Glutamatergic neuron (in vitro differentiated cells): ENCODE data around the gene RPS18. TPM values are rescaled to one million over a fixed set of nuclear protein-coding genes. Genes with fewer than 3 reads are reported as not detected.

Experiments used
- DNase-seq: peaks from one replicate; pipeline ENCODE4 v3.0.0; 2022
- H3K27ac Mint-ChIP-seq: one replicate; pipeline ENCODE4 v1.8.0; 2020; ENCODE audit warnings: mild to moderate bottlenecking, mixed read lengths, inconsistent platforms; ENCODE audit not compliant: unreplicated experiment
- H3K27me3 Mint-ChIP-seq: one replicate; pipeline ENCODE4 v1.8.0; 2020; ENCODE audit warnings: mild to moderate bottlenecking, moderate library complexity, mixed read lengths, inconsistent platforms; ENCODE audit not compliant: unreplicated experiment
- H3K36me3 Mint-ChIP-seq: one replicate; pipeline ENCODE4 v1.8.0; 2020; ENCODE audit warnings: mild to moderate bottlenecking, mixed read lengths, inconsistent platforms; ENCODE audit not compliant: unreplicated experiment
- H3K4me1 Mint-ChIP-seq: one replicate; pipeline ENCODE4 v1.8.0; 2020; ENCODE audit warnings: mild to moderate bottlenecking, low read depth, mixed read lengths, inconsistent platforms; ENCODE audit not compliant: unreplicated experiment
- H3K4me3 Mint-ChIP-seq: one replicate; pipeline ENCODE4 v1.8.0; 2020; ENCODE audit warnings: mild to moderate bottlenecking, mixed read lengths, inconsistent platforms; ENCODE audit not compliant: unreplicated experiment
- H3K9me3 Mint-ChIP-seq: one replicate; pipeline ENCODE4 v1.8.0; 2020; ENCODE audit warnings: mild to moderate bottlenecking, moderate library complexity, mixed read lengths, inconsistent platforms; ENCODE audit not compliant: unreplicated experiment
- total RNA-seq: library from RNA; stranded (reverse); fragmentation: NEBNext Ultra II Directional; extraction: Animal tissue kit (Norgen Biotek cat#: 25700); gene quantifications from one replicate; pipeline ENCODE4 v1.2.1, GENCODE V29; 2021; ENCODE audit not compliant: unreplicated experiment
- TF ChIP-seq, protein P1 (sequence below): fragments of 200-600 bp; sonication (generic); IDR thresholded peaks from one replicate; pipeline ENCODE4 v1.5.0; 2021; ENCODE audit not compliant: partially characterized antibody, unreplicated experiment

RPS18 gene
- total RNA-seq, 1 donor from 2014 or later, result 1,024 TPM

DNA sequence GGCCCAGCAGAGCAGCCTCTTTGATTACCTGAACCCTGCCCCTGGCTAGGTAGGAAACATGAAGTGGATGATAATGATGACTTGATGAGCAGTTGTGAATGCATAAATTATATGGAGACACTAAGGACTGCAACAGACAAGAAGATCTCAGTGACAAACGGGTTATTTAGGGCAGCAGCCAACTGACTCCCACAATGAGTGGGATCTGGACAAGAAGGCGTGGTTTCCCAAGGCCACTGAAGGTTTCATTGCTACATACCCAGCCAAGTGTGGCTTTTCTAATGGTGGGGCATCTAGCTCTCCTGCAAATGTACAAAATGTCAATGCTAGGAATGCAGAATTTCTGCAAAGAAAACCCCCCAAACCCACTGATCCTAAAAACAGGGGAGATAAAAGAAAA, 34.1 kb upstream of the RPS18 start:
- no peak for DNase-seq
- no peak overlapping the region for H3K27ac Mint-ChIP-seq
- TF ChIP-seq, protein P1, sequence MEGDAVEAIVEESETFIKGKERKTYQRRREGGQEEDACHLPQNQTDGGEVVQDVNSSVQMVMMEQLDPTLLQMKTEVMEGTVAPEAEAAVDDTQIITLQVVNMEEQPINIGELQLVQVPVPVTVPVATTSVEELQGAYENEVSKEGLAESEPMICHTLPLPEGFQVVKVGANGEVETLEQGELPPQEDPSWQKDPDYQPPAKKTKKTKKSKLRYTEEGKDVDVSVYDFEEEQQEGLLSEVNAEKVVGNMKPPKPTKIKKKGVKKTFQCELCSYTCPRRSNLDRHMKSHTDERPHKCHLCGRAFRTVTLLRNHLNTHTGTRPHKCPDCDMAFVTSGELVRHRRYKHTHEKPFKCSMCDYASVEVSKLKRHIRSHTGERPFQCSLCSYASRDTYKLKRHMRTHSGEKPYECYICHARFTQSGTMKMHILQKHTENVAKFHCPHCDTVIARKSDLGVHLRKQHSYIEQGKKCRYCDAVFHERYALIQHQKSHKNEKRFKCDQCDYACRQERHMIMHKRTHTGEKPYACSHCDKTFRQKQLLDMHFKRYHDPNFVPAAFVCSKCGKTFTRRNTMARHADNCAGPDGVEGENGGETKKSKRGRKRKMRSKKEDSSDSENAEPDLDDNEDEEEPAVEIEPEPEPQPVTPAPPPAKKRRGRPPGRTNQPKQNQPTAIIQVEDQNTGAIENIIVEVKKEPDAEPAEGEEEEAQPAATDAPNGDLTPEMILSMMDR, result no peak
- H3K9me3 Mint-ChIP-seq, result peaks cover 8% of the 10 kb centered on the region
- H3K36me3 Mint-ChIP-seq, result no peaks in the 10 kb centered on the region
- H3K4me1 Mint-ChIP-seq, result peaks cover 16% of the 10 kb centered on the region
- no peak overlapping the region for H3K4me3 Mint-ChIP-seq
- peaks cover 17% of the 10 kb centered on the region for H3K27me3 Mint-ChIP-seq

DNA sequence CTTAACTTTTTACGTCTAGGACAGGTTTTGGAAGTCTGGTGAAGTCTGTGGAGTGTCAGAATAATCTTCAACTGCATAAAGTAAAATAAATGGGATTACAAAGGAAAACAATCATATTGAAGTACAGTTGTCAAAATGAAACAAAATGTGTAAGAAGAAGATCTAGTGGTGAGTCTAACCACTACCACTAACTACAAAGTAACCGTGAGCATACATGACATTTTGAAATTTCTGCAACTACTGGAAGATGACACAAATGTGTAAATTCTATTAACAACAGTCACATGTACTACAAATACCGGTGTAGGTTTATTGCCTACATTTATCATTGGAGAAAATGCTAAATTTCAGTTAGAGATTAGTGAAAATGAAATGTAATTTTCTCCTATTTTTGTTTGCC, 29.9 kb upstream of the RPS18 start:
- no peak overlapping the region for H3K4me3 Mint-ChIP-seq

DNA sequence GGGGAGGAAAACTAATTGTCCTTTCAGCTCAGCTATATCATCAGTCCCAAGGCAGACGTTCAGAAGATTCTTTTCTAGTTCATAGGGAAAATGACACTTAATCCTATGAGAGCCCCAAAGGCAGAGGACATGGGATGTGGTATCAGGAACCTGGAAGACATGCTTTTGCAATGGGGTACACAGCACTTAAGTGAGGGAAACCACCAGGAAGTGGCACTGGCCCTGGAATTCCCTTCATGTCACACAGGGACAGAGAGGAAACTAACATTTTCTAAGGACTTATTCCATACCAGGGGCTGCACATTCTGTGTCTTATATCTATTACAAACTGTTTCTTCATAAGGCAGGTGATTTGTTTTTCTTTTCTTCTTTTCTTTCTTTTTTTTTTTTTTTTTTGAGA, 28.4 kb upstream of the RPS18 start:
- H3K27ac Mint-ChIP-seq, result no peak overlapping the region
- no peak for DNase-seq
- H3K4me3 Mint-ChIP-seq, result peak overlapping the region; percentile 44
- TF ChIP-seq, protein P1, result no peak
- H3K36me3 Mint-ChIP-seq, result no peaks in the 10 kb centered on the region
- no peaks in the 10 kb centered on the region for H3K9me3 Mint-ChIP-seq
- peaks cover 15% of the 10 kb centered on the region for H3K27me3 Mint-ChIP-seq
- peaks cover 4% of the 10 kb centered on the region for H3K4me1 Mint-ChIP-seq

More for the DNA sequence above, 29.9 kb upstream of the RPS18 start:
- TF ChIP-seq, protein P1, result no peak
- Mint-ChIP-seq H3K27ac (no peak overlapping the region), H3K27me3 (peaks cover 13% of the 10 kb centered on the region), H3K9me3 (no peaks in the 10 kb centered on the region), H3K4me1 (no peaks in the 10 kb centered on the region), H3K36me3 (no peaks in the 10 kb centered on the region)
- no peak for DNase-seq

DNA sequence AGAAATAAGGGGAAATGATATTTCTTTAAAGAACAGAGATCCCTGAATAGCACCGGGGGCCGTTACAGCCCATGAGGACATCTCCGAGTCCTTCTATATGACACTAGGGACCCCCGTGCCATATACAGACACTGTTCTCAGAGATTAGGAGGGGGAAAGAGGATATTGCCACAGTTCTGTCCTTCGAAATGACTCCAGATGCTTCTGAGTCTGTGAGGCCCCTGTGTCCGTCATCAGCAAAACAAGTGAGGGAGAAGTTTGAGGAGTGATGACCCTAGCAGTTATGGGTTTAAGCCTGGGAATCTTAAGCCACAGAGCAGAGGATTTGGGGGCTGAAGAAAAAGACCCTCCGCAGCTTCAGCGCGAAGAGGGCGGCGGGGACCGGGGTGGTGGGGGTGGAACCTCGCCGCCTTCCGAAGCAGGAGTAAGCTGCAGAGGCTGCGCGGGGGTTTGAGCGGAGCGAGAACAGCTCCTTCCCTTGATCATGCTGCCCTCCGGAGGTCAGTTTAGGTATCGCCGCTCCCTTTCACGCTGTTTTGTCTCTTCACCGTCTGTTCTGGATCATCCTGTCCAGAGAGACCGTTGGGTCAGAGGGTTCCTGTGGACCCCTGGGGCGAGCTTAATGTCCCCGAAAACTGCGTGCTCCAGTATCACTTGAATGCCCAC, 23.8 kb upstream of the RPS18 start:
- TF ChIP-seq, protein P1, result peak; percentile 87
- Mint-ChIP-seq H3K27ac (peak overlapping the region; percentile 79), H3K36me3 (no peaks in the 10 kb centered on the region), H3K4me3 (peak overlapping the region; percentile 97), H3K4me1 (peaks cover 18% of the 10 kb centered on the region), H3K9me3 (peaks cover 3% of the 10 kb centered on the region), H3K27me3 (peaks cover 12% of the 10 kb centered on the region)
- peak; percentile 92 for DNase-seq

DNA sequence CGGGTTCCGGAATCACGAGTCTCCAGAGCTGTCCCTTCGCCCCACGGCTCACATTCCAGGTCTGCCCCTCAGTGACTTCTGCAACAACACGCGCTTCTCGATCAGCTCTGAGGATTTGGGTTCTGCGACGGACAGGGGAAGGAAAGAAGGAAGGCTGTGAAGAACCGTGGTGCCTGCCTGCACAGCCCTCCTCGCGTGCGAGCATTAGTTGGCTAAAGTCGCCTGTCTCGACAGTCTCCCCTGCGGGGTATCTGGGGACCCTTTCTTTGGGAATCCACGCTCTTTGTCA, 23.3 kb upstream of the RPS18 start:
- no peaks in the 10 kb centered on the region for H3K36me3 Mint-ChIP-seq
- peak overlapping the region; percentile 79 for H3K27ac Mint-ChIP-seq
- H3K9me3 Mint-ChIP-seq, result peaks cover 3% of the 10 kb centered on the region
- peaks cover 10% of the 10 kb centered on the region for H3K27me3 Mint-ChIP-seq
- H3K4me3 Mint-ChIP-seq, result peak overlapping the region; percentile 97
- DNase-seq, result no peak
- peaks cover 18% of the 10 kb centered on the region for H3K4me1 Mint-ChIP-seq
- TF ChIP-seq, protein P1, result peak; percentile 68
